Astrocyte of the spinal cord (primary cell): ENCODE measurements around the gene PIK3R5.

Experiments used
- DNase-seq: peaks from one replicate; pipeline ENCODE4 v3.0.0; 2011; ENCODE audit warnings: low read depth, low spot score
- H3K4me3 ChIP-seq: 2 replicates; pipeline ENCODE4 v1.5.1; 2011; ENCODE audit warnings: low read depth, mild to moderate bottlenecking, low read length, moderate library complexity
- in situ Hi-C: cut with HindIII; loops from 2 replicates; pipeline ENCODE4 v1.10.0; 2017; ENCODE audit warnings: low sequenced_read_pairs
- TF ChIP-seq, protein P1 (sequence below): IDR thresholded peaks from 2 replicates; pipeline ENCODE4 v1.5.1; 2012; ENCODE audit warnings: low read depth, mild to moderate bottlenecking, low read length, inconsistent platforms

PIK3R5 gene

DNA sequence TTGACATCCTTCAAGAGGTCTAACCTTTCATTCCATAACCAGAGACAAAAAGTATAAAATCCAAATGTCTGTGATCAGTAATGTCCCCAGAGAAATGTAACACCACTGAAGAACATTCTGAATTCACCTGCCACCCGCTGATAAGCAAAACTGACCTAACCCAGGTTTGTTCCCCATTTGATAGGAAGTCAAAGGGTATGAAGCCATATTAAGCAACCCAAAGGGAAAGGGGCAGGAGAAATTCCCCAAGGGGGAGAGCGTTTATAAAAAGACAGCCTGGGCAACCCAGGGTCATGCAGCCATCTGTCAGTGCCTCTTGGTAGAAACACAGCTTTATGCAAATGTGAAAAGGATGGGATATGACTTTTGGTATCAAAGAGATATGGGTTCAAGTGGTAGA lies 67.4 kb downstream of the PIK3R5 start:
- in situ Hi-C loops: no loop called here
- no peak overlapping the region for H3K4me3 ChIP-seq
- TF ChIP-seq, protein P1, sequence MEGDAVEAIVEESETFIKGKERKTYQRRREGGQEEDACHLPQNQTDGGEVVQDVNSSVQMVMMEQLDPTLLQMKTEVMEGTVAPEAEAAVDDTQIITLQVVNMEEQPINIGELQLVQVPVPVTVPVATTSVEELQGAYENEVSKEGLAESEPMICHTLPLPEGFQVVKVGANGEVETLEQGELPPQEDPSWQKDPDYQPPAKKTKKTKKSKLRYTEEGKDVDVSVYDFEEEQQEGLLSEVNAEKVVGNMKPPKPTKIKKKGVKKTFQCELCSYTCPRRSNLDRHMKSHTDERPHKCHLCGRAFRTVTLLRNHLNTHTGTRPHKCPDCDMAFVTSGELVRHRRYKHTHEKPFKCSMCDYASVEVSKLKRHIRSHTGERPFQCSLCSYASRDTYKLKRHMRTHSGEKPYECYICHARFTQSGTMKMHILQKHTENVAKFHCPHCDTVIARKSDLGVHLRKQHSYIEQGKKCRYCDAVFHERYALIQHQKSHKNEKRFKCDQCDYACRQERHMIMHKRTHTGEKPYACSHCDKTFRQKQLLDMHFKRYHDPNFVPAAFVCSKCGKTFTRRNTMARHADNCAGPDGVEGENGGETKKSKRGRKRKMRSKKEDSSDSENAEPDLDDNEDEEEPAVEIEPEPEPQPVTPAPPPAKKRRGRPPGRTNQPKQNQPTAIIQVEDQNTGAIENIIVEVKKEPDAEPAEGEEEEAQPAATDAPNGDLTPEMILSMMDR: no peak
- DNase-seq: no peak

DNA sequence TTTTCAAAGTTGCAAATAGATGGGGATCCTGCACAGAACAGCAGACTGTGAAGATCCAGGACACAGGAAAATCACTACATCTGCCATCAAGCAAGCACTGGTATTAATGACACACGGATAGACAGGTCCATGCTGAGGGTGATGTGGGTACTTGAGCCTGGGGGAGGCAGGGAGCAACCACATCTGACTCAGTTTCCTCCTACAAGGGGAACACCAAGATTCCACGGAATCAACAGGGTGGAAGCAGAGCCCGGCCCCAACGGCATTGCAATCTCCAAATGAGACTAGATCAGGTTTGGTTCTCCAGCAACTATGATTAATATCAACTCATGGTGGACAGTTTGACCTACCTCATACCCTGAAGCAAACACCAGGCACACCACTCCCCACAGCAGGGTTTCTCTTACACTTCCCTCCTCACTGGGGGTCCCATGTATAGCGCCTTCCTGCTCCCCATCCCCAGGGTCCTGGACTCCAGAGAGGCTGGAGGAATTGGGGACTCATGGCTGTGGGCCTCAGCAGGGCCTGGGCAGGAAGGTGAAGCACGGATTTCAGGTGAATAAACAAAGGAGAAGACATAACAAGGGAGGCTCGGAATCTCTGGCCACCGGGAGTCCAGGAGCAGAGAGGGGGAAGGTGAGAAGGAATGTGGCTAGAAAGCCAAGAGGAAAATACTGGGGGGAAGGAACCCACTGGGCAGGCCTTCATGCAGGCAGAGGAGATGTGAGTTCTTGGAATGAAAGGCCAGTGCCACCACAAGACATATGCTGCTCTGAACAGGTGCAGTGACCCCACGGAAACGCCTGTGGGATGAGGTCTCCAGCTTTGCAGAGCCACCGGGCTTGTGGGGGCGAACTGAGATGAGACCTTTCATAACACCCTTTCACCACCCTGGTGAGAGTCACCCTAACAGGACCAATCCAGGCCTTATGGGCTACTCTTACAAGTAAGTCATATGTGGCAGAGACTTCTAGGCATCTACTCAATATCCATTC lies 68.6 kb downstream of the PIK3R5 start:
- in situ Hi-C loops: no loop called here
- TF ChIP-seq, protein P1: no peak

DNA sequence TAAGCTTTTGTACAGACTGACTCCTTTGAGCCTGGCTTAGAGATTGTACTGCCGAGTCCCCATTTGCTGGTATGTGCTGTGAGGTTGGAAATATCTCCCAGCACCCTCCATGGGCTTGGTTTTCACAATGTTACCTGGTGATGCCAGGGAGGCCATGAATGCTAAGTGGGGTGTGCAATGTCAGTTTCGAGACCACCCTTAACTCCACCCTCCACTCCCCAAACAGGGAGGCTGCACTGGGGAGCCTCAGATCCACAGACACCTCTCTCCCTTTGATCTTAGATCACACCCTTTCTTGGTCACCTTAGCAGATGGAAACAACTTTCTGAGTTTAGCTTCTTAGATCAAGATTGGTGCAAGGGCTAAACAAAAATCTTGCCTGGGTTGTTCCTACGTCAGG lies 69.4 kb downstream of the PIK3R5 start:
- TF ChIP-seq, protein P1: no peak
- no peak for DNase-seq
- H3K4me3 ChIP-seq: no peak overlapping the region
- in situ Hi-C loops: no loop called here

More for the DNA sequence above, 68.6 kb downstream of the PIK3R5 start:
- no peak overlapping the region for H3K4me3 ChIP-seq
- no peak for DNase-seq

DNA sequence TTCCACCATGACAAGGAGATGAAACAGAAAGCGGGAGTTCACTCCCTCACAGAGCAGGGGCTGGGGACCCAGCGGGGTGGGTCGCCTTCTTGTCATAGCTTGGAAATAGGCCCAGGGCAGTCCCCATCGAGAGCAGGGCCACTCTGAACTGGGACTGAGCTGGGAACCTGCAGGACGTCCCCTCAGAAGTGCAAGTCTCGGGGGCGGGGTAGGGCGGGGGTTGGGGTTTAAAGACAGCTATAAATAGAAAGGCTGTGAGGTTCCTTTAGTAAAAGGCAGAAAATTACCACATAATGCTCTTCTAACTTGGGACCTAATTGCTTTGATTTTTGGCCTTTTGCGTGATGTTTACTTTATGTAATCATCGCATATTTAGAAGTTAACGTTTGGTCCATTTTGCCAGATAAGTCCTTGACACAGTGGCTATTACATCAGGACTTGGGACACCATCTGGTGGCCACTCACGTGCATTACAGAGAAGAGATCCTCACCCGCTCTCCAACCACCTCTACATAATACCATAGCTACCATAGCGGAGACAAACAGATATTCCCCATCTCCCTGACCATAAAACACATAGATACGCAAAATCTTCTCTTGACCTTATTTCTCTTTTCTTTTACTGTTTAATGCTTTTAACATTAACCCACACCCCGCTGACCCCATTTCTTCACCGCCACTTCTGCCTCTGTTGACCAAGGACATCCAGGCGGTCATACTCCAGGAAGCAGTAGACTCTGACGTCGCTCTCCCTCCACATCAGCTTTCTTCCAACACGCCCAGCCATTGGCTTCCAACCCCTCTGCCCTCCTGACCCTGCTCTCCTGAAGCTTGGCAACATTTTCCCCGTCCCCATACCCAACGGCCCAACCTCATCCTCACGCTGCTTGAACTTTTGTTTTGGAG lies 70.6 kb downstream of the PIK3R5 start:
- in situ Hi-C loops: no loop called here
- peak; percentile 69 for DNase-seq

DNA sequence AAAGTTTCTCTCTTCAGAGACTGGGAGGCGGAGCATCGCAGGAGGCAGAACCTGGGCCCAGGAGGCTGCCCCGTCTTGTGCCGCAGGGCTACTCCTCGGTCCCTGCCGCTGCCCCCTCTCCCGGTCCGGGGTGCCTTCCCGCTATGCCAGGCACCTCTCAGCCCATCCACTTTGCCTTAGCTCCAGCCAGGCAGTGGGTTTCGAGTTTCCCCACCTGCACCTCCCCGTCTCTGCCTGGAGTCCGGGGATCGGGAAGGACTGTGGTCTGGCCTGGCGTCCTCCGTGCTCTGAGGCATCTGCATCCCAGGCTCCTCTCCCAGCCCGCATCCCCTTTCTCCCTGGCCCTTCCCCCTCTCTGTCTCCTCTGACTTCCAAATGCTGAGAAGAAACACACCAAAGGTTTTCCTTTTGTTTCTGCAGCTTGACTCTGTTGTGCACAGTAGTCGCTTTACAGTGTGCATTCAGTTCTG lies 71.3 kb downstream of the PIK3R5 start:
- no peak overlapping the region for H3K4me3 ChIP-seq
- TF ChIP-seq, protein P1: no peak
- no peak for DNase-seq
- in situ Hi-C loops: no loop called here

More for the DNA sequence above, 70.6 kb downstream of the PIK3R5 start:
- TF ChIP-seq, protein P1: peak; percentile 82
- no peak overlapping the region for H3K4me3 ChIP-seq

DNA sequence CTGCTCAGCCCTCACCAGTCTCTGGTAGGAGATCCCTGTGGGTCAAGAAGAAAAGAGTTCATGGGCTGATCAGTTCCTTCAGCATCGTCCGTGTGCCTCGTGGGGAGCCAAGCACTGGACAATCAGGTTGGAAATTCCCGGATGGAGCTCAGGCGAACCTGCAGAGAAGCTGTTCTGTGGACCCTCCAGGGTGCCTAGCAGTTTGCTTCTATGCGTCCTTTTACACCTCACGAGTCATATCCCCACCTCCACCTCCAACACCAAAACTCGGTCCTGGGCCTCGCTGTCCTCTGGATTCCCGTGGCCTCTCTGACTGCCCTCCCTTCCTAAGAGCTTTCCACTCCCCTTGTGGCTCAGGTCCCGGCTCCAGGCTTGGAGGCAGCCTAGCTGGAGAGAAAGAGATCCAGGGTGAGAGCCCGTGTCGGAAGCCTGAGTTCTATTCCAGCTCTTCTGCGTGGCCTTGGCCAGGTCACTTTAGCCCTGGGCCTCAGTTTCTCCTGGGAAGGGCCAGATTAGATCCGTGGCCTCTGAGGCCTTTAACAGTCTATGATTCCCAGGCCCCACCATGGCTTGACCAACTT lies 71.8 kb downstream of the PIK3R5 start:
- DNase-seq: no peak
- H3K4me3 ChIP-seq: no peak overlapping the region
- in situ Hi-C loops: no loop called here
- TF ChIP-seq, protein P1: no peak
